ENCODE results near the gene PDXK. TPM values are rescaled to one million over a fixed set of nuclear protein-coding genes. Genes with fewer than 3 reads are reported as not detected.

Gene PDXK
- total and polyA plus RNA-seq, 2 of the 13 experiments (the other 11 are each of a cell fraction or from before 2014, with no cell fraction given) = 114 to 184 TPM

- Histone ChIP-seq H3K27ac (ENCODE audit: extremely low read length, insufficient read depth, low read length) (no peak overlapping the region), H3K9me3 (ENCODE audit: low read length) (no peaks in the 10 kb centered on the region), H3K36me3 (replicated peaks in 1 of 2; ENCODE audit: control insufficient read depth in 1 of 2, insufficient read depth in 2 of 2, low read length in 2 of 2) (peaks cover 3 to 13% of the 10 kb centered on the region in 2 experiments; a peak in 3 of 5 replicates), H4K20me1 (ENCODE audit: insufficient read depth, low read length) (no peaks in the 10 kb centered on the region), H3K79me2 (ENCODE audit: insufficient read depth, low read length) (peaks cover 12% of the 10 kb centered on the region), H3K4me2 (ENCODE audit: low read depth, low read length) (peak overlapping the region; percentile 61), H2AFZ (ENCODE audit: low read length) (no peak overlapping the region), H3K27me3 (ENCODE audit: control insufficient read depth in 1 of 2, insufficient read depth in 2 of 2, low read length in 2 of 2) (no peaks in the 10 kb centered on the region), H3K4me3 (replicated peaks in 1 of 3; ENCODE audit: insufficient read depth in 1 of 3, low read depth in 2 of 3, low read length in 3 of 3) (peak overlapping the region in 1 of 3 experiments; percentile 53; a peak in 3 of 6 replicates), H3K4me1 (ENCODE audit: insufficient read depth, low read length) (peaks cover 76% of the 10 kb centered on the region), H3K9ac (ENCODE audit: insufficient read depth, low read depth, low read length) (peak overlapping the region; percentile 17; the same call in 1 of the 2 replicates)
- intact Hi-C loops (cut with micrococcal nuclease; ENCODE audit: unreplicated experiment) = loop anchor here (10.0 kb wide), 1 partner anchor 73 kb away; no protein-coding TSS in a partner anchor
- 48% methylated on average over 3 of the region's 5 CpGs for WGBS (ENCODE audit: low lambda C conversion rate)
- CTCF ChIA-PET (ENCODE audit: low intra/inter-chr PET ratio, low total read pairs) = no interaction called here
- no peak for ATAC-seq
- TF ChIP-seq NR2C2 (CRISPR knock-in tag; IDR thresholded peaks at IDR 0.05; ENCODE audit: borderline replicate concordance) (no peak), RORA (CRISPR knock-in tag; IDR thresholded peaks at IDR 0.05) (no peak), HMGXB4 (CRISPR knock-in tag; IDR thresholded peaks at IDR 0.05; ENCODE audit: borderline replicate concordance in 1 of 2, low read depth in 1 of 2) (0 out of 4 replicates have a peak, but pooled peaks of 1 of the 2 experiments have one; percentile 4), ZBTB49 (CRISPR knock-in tag; IDR thresholded peaks at IDR 0.05; ENCODE audit: borderline replicate concordance) (no peak), GMEB1 (CRISPR knock-in tag; IDR thresholded peaks at IDR 0.05; ENCODE audit: borderline replicate concordance) (no peak), ZNF674 (CRISPR knock-in tag; IDR thresholded peaks at IDR 0.05; ENCODE audit: low read depth) (no peak), ZSCAN21 (CRISPR knock-in tag; IDR thresholded peaks at IDR 0.05; ENCODE audit: borderline replicate concordance) (no peak), GRHL1 (CRISPR knock-in tag; conservative IDR thresholded peaks at IDR 0.05) (no peak), ZFX (CRISPR knock-in tag; IDR thresholded peaks at IDR 0.05; ENCODE audit: low read depth) (0 out of 2 replicates have a peak, but pooled peaks have one; percentile 18)
- no peak for FAIRE-seq
- POLR2A ChIA-PET = no interaction called here
- in situ Hi-C loops (cut with HindIII; ENCODE audit: extremely low pct_ligation_motif_present, low pct_unique_long_range_greater_than_20kb) = no loop called here
- no peak for DNase-seq (ENCODE audit: low spot score)
- BruUV-seq (replicated peaks) = no TSS peak
Observed at GRCh38 chr21:43777953-43778352, 59.0 kb downstream of the PDXK start.

Data from HepG2 (cell line).